Measurements from ENCODE around the gene PAX5. TPM values are rescaled to one million over a fixed set of nuclear protein-coding genes. Genes with fewer than 3 reads are reported as not detected.

Gene PAX5
- total RNA-seq, 1 donor from 2014 or later, result not detected

DNA sequence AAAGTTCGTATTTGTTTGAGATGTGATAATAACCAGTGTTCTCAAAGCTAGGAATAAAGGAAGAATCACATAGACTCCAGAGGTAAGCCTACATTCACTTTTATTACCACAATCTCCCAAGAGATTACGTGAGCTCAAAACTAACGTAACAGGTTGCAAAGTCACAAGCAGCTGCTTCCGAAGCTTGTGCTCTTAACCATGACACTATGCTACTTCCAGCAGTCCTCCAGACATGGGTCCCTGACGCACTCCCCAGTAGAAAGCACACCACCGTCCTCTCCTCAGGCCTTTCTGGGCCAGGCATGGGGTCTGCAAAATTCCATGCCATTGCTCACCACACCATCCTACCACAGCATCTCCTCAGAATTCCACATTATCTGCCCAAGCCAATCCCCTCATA lies 84.6 kb downstream of the PAX5 start:
- no peaks in the 10 kb centered on the region for H3K27me3 ChIP-seq
- no peaks in the 10 kb centered on the region for H3K36me3 ChIP-seq
- intact Hi-C loops (cut with DNase I), result no loop called here
- H3K4me3 ChIP-seq, result no peak overlapping the region
- TF ChIP-seq CTCF (IDR thresholded peaks at IDR 0.05), result no peak
- no peak for DNase-seq (ENCODE audit: low spot score in 2 of 2)
- H3K9me3 ChIP-seq, result no peaks in the 10 kb centered on the region
- H3K27ac ChIP-seq, result no peak overlapping the region
- no peaks in the 10 kb centered on the region for H3K4me1 ChIP-seq

DNA sequence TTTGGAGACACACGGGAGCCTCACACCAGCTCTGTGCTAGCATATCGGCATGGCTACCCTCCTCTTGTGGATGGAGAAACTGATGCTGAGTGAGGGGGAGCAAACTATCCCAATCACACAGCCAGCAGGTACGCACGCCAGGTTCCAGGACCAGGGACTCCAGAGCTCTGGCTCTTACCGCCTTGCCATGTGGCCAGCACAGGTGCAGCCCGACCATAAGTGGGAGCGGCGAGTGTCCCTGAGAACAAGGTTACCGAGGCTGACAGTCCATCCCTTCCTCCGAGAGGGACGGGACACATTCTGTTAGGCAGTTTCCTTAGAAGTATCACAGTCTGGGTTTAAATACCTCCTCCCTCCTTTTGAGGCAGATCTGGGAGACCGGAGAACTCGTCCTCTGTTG lies 86.0 kb downstream of the PAX5 start:
- intact Hi-C loops (cut with DNase I), result no loop called here
- Histone ChIP-seq H3K27ac (no peak overlapping the region), H3K27me3 (no peaks in the 10 kb centered on the region), H3K4me1 (no peaks in the 10 kb centered on the region), H3K9me3 (no peaks in the 10 kb centered on the region), H3K4me3 (no peak overlapping the region), H3K36me3 (no peaks in the 10 kb centered on the region)
- DNase-seq (ENCODE audit: low spot score in 2 of 2), result no peak
- no peak for TF ChIP-seq CTCF (IDR thresholded peaks at IDR 0.05)

- Histone ChIP-seq H3K4me1 (no peaks in the 10 kb centered on the region), H3K36me3 (no peaks in the 10 kb centered on the region), H3K9me3 (no peaks in the 10 kb centered on the region), H3K27ac (no peak overlapping the region), H3K4me3 (no peak overlapping the region), H3K27me3 (no peaks in the 10 kb centered on the region)
- TF ChIP-seq CTCF (IDR thresholded peaks at IDR 0.05), result no peak
- DNase-seq (ENCODE audit: low spot score in 2 of 2), result no peak
- intact Hi-C loops (cut with DNase I), result no loop called here
Observed at GRCh38 chr9:36946653-36947052, 87.4 kb downstream of the PAX5 start.

DNA sequence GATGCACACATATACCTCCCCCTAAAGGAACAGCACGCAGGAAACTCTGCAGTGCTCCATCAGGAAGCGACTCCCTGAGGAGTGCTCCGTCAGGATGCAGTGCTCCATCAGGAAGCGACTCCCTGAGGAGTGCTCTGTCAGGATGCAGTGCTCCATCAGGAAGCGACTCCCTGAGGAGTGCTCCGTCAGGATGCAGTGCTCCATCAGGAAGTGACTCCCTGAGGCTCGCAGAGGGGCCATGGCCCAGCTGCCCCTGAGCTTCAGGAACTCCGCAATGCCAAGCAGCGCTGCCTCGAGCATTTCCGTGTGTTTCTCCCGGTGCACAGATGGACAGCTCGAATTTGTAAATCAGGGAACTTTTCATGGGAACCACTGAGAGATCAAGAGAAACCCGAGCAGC lies 88.1 kb downstream of the PAX5 start:
- Histone ChIP-seq H3K27me3 (no peaks in the 10 kb centered on the region), H3K9me3 (no peaks in the 10 kb centered on the region), H3K36me3 (no peaks in the 10 kb centered on the region), H3K4me3 (no peak overlapping the region), H3K27ac (no peak overlapping the region), H3K4me1 (no peaks in the 10 kb centered on the region)
- TF ChIP-seq CTCF (IDR thresholded peaks at IDR 0.05), result no peak
- intact Hi-C loops (cut with DNase I), result no loop called here
- no peak for DNase-seq (ENCODE audit: low spot score in 2 of 2)

DNA sequence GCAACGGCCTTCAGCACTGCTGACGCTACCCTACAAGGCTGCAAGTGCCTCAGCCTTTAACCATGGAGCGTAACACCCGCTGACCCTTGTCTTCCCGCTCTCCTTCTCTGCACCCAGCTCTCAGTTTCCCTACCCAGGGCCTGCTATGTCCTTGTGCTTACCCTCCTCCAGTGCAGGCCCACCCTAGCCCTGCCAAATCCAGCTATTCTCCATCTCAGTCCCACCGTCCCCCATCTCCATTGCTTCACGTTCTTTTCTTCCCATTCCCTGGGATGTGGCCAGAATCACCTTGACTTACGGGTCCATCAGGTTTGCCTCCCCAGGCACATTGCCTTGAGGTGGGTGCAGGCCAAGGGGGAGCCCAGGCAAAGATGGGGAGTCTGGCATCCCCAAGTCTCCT lies 91.2 kb downstream of the PAX5 start:
- no peak for TF ChIP-seq CTCF (IDR thresholded peaks at IDR 0.05)
- no peaks in the 10 kb centered on the region for H3K36me3 ChIP-seq
- H3K4me3 ChIP-seq, result no peak overlapping the region
- H3K27me3 ChIP-seq, result no peaks in the 10 kb centered on the region
- H3K27ac ChIP-seq, result no peak overlapping the region
- DNase-seq (ENCODE audit: low spot score in 2 of 2), result no peak
- no peaks in the 10 kb centered on the region for H3K4me1 ChIP-seq
- no peaks in the 10 kb centered on the region for H3K9me3 ChIP-seq
- intact Hi-C loops (cut with DNase I), result no loop called here

GRCh38 chr9:36941441-36941840 lies 92.6 kb downstream of the PAX5 start:
- no peaks in the 10 kb centered on the region for H3K4me1 ChIP-seq
- H3K27ac ChIP-seq, result no peak overlapping the region
- no peaks in the 10 kb centered on the region for H3K36me3 ChIP-seq
- no peaks in the 10 kb centered on the region for H3K9me3 ChIP-seq
- no peak for TF ChIP-seq CTCF (IDR thresholded peaks at IDR 0.05)
- no peak for DNase-seq (ENCODE audit: low spot score in 2 of 2)
- H3K27me3 ChIP-seq, result no peaks in the 10 kb centered on the region
- H3K4me3 ChIP-seq, result no peak overlapping the region
- intact Hi-C loops (cut with DNase I), result no loop called here

All from ascending aorta (tissue), 2 donors.